ENCODE results near the gene MBP.
A peak's percentile ranks its signal among the peaks of the same experiment; 100 is the strongest.

Gene MBP

GRCh38 chr18:77096936-77097886 lies 35.4 kb downstream of the MBP start:
- peak; percentile 28 for FAIRE-seq
- TF ChIP-seq POU2F2 (IDR thresholded peaks at IDR 0.05; ENCODE audit: low read depth, low read length) = no peak
- no peak for TF ChIP-seq SPI1 (IDR thresholded peaks at IDR 0.05; ENCODE audit: low read depth, low read length)
- TF ChIP-seq TAF1 (IDR thresholded peaks at IDR 0.05; ENCODE audit: low read depth, low read length) = no peak
- TF ChIP-seq POLR2A (IDR thresholded peaks at IDR 0.05; ENCODE audit: low read depth, low read length) = no peak
- TF ChIP-seq POLR2AphosphoS5 (IDR thresholded peaks at IDR 0.05; ENCODE audit: low read depth, low read length) = no peak
- no peak for TF ChIP-seq PAX5 (IDR thresholded peaks at IDR 0.05; ENCODE audit: insufficient read depth, low read length, severe bottlenecking)
- no peak for DNase-seq (ENCODE audit: insufficient read length, low spot score)

DNA sequence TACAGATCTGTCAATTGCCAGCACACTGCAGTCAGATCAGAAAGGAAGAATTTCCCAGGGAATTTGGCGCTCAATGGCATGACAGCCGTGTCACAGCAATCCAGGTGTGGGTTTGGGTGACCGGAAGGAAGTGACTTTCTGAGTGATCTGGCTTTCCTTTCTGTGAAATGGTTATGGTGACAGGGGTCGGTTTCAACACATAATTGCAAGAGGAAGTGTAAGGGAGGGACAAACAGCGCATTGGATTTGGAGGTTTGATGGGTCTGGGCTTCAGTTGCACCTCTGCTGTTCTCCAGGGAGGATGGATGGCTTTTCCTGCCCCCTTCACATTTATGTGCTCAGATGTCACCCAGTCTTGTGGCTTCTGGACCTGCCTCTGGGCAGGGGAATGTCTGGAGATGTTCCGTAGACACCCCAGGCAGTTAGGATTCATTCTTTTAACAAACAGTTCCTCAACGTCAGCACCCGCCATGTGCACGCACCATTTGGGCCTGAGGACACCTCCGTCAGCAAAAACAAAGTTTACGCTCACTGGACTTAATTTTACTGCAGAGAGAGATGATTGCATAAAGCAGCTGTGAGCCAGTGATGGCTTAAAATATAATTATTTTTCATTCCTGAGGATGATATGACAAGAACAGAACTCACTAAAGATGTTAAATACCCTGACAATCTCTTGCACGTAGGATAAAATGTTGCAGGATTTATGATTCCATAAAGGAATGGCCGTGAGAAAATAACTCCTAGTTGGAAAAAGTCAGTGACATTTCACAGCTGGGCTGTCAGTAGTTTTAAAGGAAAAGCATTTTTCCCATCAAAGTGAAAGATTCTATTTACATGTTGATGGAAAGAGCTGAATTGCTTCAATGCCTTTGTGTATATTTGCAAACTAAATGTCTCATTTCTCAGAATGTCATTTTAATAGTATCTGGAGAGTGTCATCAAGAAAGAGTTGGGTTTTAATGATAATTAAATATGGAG lies 36.9 kb downstream of the MBP start:
- TF ChIP-seq SPI1 (IDR thresholded peaks at IDR 0.05; ENCODE audit: low read depth, low read length) = peak; percentile 43; the same call in 1 of the 2 replicates
- TF ChIP-seq TAF1 (IDR thresholded peaks at IDR 0.05; ENCODE audit: low read depth, low read length) = no peak
- DNase-seq (ENCODE audit: insufficient read length, low spot score) = no peak
- FAIRE-seq = peak; percentile 65

- TF ChIP-seq PAX5 (IDR thresholded peaks at IDR 0.05; ENCODE audit: insufficient read depth, low read length, severe bottlenecking) (no peak), POLR2A (IDR thresholded peaks at IDR 0.05; ENCODE audit: low read depth, low read length) (no peak), POU2F2 (IDR thresholded peaks at IDR 0.05; ENCODE audit: low read depth, low read length) (no peak), SPI1 (IDR thresholded peaks at IDR 0.05; ENCODE audit: low read depth, low read length) (no peak), POLR2AphosphoS5 (IDR thresholded peaks at IDR 0.05; ENCODE audit: low read depth, low read length) (no peak), TAF1 (IDR thresholded peaks at IDR 0.05; ENCODE audit: low read depth, low read length) (no peak)
- DNase-seq (ENCODE audit: insufficient read length, low spot score) = no peak
- no peak for FAIRE-seq
Observed at GRCh38 chr18:77093586-77093985, 39.0 kb downstream of the MBP start.

DNA sequence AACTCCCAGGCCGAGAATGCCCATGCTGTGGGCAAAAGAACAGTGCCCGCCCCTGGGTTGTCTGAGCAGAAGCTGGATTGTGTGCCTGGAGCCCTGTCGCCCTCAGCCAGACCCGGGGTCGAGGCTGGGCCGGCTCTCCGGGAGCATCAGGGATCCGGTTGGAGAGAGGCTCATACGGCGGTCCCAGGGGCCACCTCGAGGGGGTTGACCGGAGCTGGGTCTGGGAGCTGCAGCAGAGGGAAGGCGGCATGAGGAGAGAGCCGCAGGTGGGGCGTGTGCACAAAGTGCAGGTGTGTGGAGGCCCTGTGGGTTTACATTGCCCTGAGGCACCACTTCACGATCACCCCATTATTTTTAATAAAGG lies 39.5 kb downstream of the MBP start:
- FAIRE-seq = no peak
- no peak for TF ChIP-seq PAX5 (IDR thresholded peaks at IDR 0.05; ENCODE audit: insufficient read depth, low read length, severe bottlenecking)
- no peak for TF ChIP-seq POU2F2 (IDR thresholded peaks at IDR 0.05; ENCODE audit: low read depth, low read length)
- no peak for TF ChIP-seq POLR2AphosphoS5 (IDR thresholded peaks at IDR 0.05; ENCODE audit: low read depth, low read length)
- no peak for TF ChIP-seq TAF1 (IDR thresholded peaks at IDR 0.05; ENCODE audit: low read depth, low read length)
- DNase-seq (ENCODE audit: insufficient read length, low spot score) = no peak

DNA sequence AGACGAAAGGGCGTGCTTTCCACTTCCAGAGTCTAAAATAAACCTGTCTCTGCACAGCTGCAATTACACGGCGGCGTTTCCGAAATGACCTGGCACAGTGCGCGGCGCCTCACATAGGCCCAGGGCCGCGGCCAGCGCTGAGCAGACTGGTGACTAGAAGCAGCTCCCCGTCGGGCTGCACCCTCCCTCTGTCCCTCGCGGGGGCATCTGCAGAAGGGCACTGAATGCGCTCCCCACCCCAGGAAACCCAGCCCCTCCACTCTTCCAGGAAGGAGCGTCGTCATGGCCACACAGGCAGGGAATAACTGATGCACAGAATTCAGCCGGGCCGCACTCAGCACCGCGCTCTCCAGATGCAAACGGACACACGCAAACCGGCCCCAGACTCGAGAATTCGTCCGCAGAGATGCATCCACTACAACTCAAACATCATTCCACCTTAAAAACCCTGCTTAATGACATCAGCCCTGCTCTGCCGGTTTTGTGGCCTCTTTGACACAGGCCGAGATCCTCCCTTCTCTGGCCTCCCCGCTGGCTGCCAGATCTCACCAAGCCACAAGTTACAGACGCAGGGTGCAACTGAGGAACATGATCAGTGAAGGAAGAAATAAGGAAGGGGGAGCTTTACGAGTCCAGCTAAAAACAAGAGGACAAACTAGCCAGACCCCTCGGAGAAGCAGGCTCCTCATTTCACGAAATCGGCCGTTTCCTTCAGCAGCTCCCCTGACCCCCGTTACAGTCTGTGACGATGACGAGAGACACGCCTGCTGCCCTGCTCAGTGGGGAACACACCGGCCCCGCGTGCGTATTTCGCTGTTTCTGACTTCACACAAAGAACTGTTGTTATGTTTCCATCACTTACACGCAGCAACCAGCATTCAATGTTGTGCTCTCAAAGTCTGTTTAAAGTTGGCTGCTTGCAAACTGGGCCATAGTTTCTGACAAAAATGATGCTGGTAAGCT lies 40.2 kb downstream of the MBP start:
- DNase-seq (ENCODE audit: insufficient read length, low spot score) (no peak), FAIRE-seq (no peak)
- no peak for TF ChIP-seq POLR2AphosphoS5 (IDR thresholded peaks at IDR 0.05; ENCODE audit: low read depth, low read length)
- TF ChIP-seq PAX5 (IDR thresholded peaks at IDR 0.05; ENCODE audit: insufficient read depth, low read length, severe bottlenecking) = no peak
- no peak for TF ChIP-seq SPI1 (IDR thresholded peaks at IDR 0.05; ENCODE audit: low read depth, low read length)
- TF ChIP-seq POU2F2 (IDR thresholded peaks at IDR 0.05; ENCODE audit: low read depth, low read length) = no peak
- TF ChIP-seq POLR2A (IDR thresholded peaks at IDR 0.05; ENCODE audit: low read depth, low read length) = no peak
- no peak for TF ChIP-seq TAF1 (IDR thresholded peaks at IDR 0.05; ENCODE audit: low read depth, low read length)

DNA sequence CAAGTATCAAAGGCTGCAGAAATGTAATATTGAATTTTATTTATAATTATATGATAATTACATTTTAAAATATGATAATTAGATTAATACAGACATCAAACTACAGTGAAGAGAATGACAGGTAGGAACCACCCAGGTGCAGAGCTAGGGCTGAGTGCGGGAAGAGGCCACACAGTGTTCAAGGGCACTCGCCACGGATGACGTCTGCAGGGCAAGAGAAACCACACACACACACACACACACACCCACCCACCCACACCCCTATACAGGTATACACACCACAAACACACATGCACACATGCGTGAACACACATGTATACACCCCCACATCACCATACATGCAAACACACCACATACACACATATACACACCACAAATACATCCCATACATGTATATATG lies 41.2 kb downstream of the MBP start:
- no peak for DNase-seq (ENCODE audit: insufficient read length, low spot score)

GRCh38 chr18:77090546-77091174 lies 41.9 kb downstream of the MBP start:
- TF ChIP-seq SPI1 (IDR thresholded peaks at IDR 0.05; ENCODE audit: low read depth, low read length) (no peak), POLR2AphosphoS5 (IDR thresholded peaks at IDR 0.05; ENCODE audit: low read depth, low read length) (no peak), TAF1 (IDR thresholded peaks at IDR 0.05; ENCODE audit: low read depth, low read length) (no peak), POU2F2 (IDR thresholded peaks at IDR 0.05; ENCODE audit: low read depth, low read length) (no peak)
- no peak for DNase-seq (ENCODE audit: insufficient read length, low spot score)
- no peak for FAIRE-seq

More for the DNA sequence above, 41.2 kb downstream of the MBP start:
- peak; percentile 35 for FAIRE-seq
- TF ChIP-seq PAX5 (IDR thresholded peaks at IDR 0.05; ENCODE audit: insufficient read depth, low read length, severe bottlenecking) (no peak), SPI1 (IDR thresholded peaks at IDR 0.05; ENCODE audit: low read depth, low read length) (no peak), TAF1 (IDR thresholded peaks at IDR 0.05; ENCODE audit: low read depth, low read length) (no peak), POLR2A (IDR thresholded peaks at IDR 0.05; ENCODE audit: low read depth, low read length) (no peak), POLR2AphosphoS5 (IDR thresholded peaks at IDR 0.05; ENCODE audit: low read depth, low read length) (no peak), POU2F2 (IDR thresholded peaks at IDR 0.05; ENCODE audit: low read depth, low read length) (no peak)

- FAIRE-seq = peak; percentile 75
- no peak for TF ChIP-seq POLR2A (IDR thresholded peaks at IDR 0.05; ENCODE audit: low read depth, low read length)
- no peak for TF ChIP-seq POLR2AphosphoS5 (IDR thresholded peaks at IDR 0.05; ENCODE audit: low read depth, low read length)
- TF ChIP-seq TAF1 (IDR thresholded peaks at IDR 0.05; ENCODE audit: low read depth, low read length) = no peak
- no peak for TF ChIP-seq PAX5 (IDR thresholded peaks at IDR 0.05; ENCODE audit: insufficient read depth, low read length, severe bottlenecking)
- TF ChIP-seq SPI1 (IDR thresholded peaks at IDR 0.05; ENCODE audit: low read depth, low read length) = no peak
- TF ChIP-seq POU2F2 (IDR thresholded peaks at IDR 0.05; ENCODE audit: low read depth, low read length) = no peak
- no peak for DNase-seq (ENCODE audit: insufficient read length, low spot score)
Observed at GRCh38 chr18:77089723-77090285, 42.8 kb downstream of the MBP start.

All from GM12891 (cell line).